ENCODE results near the gene OR11G2. TPM values are rescaled to one million over a fixed set of nuclear protein-coding genes. Genes with fewer than 3 reads are reported as not detected.
"Not testable (repeated sequence)": the region's sequence is repeated elsewhere in the genome, so short reads cannot be mapped to it uniquely, and the experiment has no call there.

Gene OR11G2
- total RNA-seq, 2 donors from 2014 or later = not detected

DNA sequence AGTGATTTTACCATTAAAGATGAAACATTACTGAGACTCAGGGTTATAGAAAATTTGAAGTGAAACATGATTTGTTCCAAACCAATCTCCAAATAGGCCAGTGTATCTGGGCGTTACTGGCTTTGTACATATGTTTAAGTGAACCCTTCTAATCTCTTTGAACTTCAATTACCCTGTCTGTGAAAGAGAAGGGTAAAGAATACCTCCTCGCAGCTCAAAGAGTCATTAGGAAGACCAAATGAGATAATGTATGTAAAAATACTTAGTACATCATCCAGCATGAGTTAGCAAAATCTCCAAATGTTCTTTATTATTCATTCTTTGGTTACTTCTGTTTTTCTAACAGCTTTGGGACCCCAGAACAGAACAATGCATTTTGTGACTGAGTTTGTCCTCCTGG, 32.7 kb downstream of the OR11G2 start, which contains the start of gene OR11H6:
TSS of gene OR11H6 (plus strand) at position 301 of the 400 bp plus-strand sequence. CDS start at position 301, 0 bp downstream.
- TF ChIP-seq, protein P1, sequence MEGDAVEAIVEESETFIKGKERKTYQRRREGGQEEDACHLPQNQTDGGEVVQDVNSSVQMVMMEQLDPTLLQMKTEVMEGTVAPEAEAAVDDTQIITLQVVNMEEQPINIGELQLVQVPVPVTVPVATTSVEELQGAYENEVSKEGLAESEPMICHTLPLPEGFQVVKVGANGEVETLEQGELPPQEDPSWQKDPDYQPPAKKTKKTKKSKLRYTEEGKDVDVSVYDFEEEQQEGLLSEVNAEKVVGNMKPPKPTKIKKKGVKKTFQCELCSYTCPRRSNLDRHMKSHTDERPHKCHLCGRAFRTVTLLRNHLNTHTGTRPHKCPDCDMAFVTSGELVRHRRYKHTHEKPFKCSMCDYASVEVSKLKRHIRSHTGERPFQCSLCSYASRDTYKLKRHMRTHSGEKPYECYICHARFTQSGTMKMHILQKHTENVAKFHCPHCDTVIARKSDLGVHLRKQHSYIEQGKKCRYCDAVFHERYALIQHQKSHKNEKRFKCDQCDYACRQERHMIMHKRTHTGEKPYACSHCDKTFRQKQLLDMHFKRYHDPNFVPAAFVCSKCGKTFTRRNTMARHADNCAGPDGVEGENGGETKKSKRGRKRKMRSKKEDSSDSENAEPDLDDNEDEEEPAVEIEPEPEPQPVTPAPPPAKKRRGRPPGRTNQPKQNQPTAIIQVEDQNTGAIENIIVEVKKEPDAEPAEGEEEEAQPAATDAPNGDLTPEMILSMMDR (conservative IDR thresholded peaks at IDR 0.05) = no peak
- H3K9me3 ChIP-seq (ENCODE audit: control insufficient read depth, low read length) = peaks cover 86% of the 10 kb centered on the region
- Mint-ChIP-seq H3K36me3 (ENCODE audit: low read depth) (no peaks in the 10 kb centered on the region), H3K27ac (no peak within 1 kb of the TSS), H3K27me3 (ENCODE audit: insufficient read depth) (no peaks in the 10 kb centered on the region), H3K4me1 (no peaks in the 10 kb centered on the region), H3K4me3 (no peak within 1 kb of the TSS), H3K9me3 (peaks cover 84% of the 10 kb centered on the region)
- no peaks in the 10 kb centered on the region for H3K36me3 ChIP-seq (ENCODE audit: control insufficient read depth, insufficient read depth, low read length)
- WGBS, 2 experiments (ENCODE audit: insufficient coverage in 1 of 2, insufficient read length in 1 of 2) = 28% methylated on average over 2 of the region's 2 CpGs; no CpG with 5 or more reads in 1 of the 2 experiments
- no peak within 1 kb of the TSS for H3K27ac ChIP-seq (ENCODE audit: low read depth, low read length)
- no peak within 1 kb of the TSS for H3K9ac ChIP-seq (ENCODE audit: extremely low read depth, low read length, poor library complexity, severe bottlenecking)
- no peak within 1 kb of the TSS for H3K4me3 ChIP-seq (ENCODE audit: low read length)
- H3K27me3 ChIP-seq (ENCODE audit: control insufficient read depth, insufficient read depth, low read length, poor library complexity, severe bottlenecking) = no peaks in the 10 kb centered on the region
- no peak for DNase-seq
- no peaks in the 10 kb centered on the region for H3K4me1 ChIP-seq (ENCODE audit: control insufficient read depth, insufficient read depth, low read length)

DNA sequence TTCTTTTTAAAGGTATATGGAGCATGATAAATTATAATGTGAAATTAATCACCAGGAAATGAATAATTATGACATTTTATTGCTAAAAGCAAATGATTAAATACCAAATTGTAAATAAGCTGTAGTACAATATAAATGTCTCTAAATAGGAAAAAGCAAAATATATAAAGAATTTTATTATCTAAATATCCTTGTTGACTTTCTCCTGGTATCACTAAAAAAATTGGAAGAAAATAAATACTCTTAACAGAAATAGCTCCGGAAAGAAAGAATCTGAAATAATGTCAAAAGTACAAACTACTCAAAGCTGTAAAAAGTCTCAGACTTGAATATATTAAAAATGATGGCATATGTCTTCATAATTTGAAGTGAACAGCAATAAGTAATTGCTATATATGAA, 38.0 kb downstream of the OR11G2 start, which contains the start of gene OR11H7:
TSS of gene OR11H7 (plus strand) at position 301 of the 400 bp plus-strand sequence.
- TF ChIP-seq, protein P1 (conservative IDR thresholded peaks at IDR 0.05) = no peak
- DNase-seq = no peak
- H3K36me3 ChIP-seq (ENCODE audit: control insufficient read depth, insufficient read depth, low read length) = no peaks in the 10 kb centered on the region
- H3K9ac ChIP-seq (ENCODE audit: extremely low read depth, low read length, poor library complexity, severe bottlenecking) = no peak within 1 kb of the TSS
- no peak within 1 kb of the TSS for H3K27ac ChIP-seq (ENCODE audit: low read depth, low read length)
- Mint-ChIP-seq H3K27ac (no peak within 1 kb of the TSS), H3K9me3 (peaks cover 65% of the 10 kb centered on the region), H3K4me3 (no peak within 1 kb of the TSS), H3K4me1 (no peaks in the 10 kb centered on the region), H3K27me3 (ENCODE audit: insufficient read depth) (no peaks in the 10 kb centered on the region), H3K36me3 (ENCODE audit: low read depth) (no peaks in the 10 kb centered on the region)
- H3K27me3 ChIP-seq (ENCODE audit: control insufficient read depth, insufficient read depth, low read length, poor library complexity, severe bottlenecking) = no peaks in the 10 kb centered on the region
- no peak within 1 kb of the TSS for H3K4me3 ChIP-seq (ENCODE audit: low read length)
- H3K9me3 ChIP-seq (ENCODE audit: control insufficient read depth, low read length) = peaks cover 59% of the 10 kb centered on the region
- 80% methylated on average over 1 of the region's 1 CpG; no CpG with 5 or more reads in 1 of the 2 experiments for WGBS, 2 experiments (ENCODE audit: insufficient coverage in 1 of 2, insufficient read length in 1 of 2)
- H3K4me1 ChIP-seq (ENCODE audit: control insufficient read depth, insufficient read depth, low read length) = no peaks in the 10 kb centered on the region

DNA sequence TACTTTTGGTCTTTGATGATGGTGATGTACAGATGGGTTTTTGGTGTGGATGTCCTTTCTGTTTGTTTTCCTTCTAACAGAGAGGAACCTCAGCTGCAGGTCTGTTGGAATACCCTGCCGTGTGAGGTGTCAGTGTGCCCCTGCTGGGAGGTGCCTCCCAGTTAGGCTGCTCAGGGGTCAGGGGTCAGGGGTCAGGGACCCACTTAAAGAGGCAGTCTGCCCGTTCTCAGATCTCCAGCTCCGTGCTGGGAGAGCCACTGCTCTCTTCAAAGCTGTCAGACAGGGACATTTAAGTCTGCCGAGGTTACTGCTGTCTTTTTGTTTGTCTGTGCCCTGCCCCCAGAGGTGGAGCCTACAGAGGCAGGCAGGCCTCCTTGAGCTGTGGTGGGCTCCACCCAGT, 44.7 kb downstream of the OR11G2 start:
- H3K27ac ChIP-seq (ENCODE audit: low read depth, low read length) = not testable (repeated sequence)

More for the DNA sequence above, 44.7 kb downstream of the OR11G2 start:
- not testable (repeated sequence) for H3K4me1 ChIP-seq (ENCODE audit: control insufficient read depth, insufficient read depth, low read length); DNase-seq; H3K36me3 ChIP-seq (ENCODE audit: control insufficient read depth, insufficient read depth, low read length); H3K27me3 Mint-ChIP-seq (ENCODE audit: insufficient read depth); H3K4me1 Mint-ChIP-seq; H3K9ac ChIP-seq (ENCODE audit: extremely low read depth, low read length, poor library complexity, severe bottlenecking); H3K4me3 Mint-ChIP-seq; H3K4me3 ChIP-seq (ENCODE audit: low read length); H3K36me3 Mint-ChIP-seq (ENCODE audit: low read depth); H3K27ac Mint-ChIP-seq; H3K27me3 ChIP-seq (ENCODE audit: control insufficient read depth, insufficient read depth, low read length, poor library complexity, severe bottlenecking)
- peaks cover 17% of the 10 kb centered on the region for H3K9me3 ChIP-seq (ENCODE audit: control insufficient read depth, low read length)
- WGBS, 2 experiments (ENCODE audit: insufficient coverage in 1 of 2, insufficient read length in 1 of 2) = 71% methylated on average over 3 of the region's 4 CpGs; no CpG with 5 or more reads in 1 of the 2 experiments
- H3K9me3 Mint-ChIP-seq = peaks cover 34% of the 10 kb centered on the region
